Measurements from ENCODE around the gene NCAM1.

Gene NCAM1

DNA sequence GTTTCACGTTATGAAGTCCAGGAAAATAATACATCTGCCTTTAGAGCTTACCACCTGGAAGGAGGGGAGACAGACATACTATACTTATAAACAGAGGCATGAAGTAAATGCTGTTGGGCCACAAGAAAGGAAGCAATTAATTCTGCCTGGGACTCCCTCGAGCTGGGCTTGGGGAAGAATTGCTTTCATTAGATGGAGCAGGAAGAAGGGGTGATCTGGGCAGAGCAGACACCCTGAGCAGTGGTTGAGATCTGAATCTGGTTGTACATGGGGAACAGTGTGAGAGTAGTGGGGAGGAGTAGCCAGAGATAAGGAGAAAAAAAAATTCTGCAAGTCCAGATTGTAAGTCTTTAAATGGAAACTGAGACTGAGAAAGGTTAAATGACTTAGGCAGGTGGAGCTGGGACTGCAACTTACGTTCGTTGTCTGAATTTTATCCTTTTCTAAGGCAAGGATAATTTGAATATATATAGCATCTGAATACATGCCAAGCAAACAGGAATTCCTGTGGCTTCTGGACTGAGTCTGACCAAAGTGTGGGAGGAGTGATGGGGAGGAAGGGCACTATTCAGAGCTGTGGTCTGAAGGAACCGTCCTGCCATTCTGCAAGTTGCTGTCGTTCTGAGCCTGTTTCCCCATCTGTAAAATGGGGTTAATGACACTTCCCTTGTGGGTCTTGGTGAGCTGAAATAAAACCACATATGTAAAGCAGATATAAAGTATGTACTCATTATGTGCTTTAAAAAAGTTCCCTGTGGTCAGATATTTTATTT, 7.9 kb downstream of the NCAM1 start:
- DNase-seq (ENCODE audit: low spot score): no peak

DNA sequence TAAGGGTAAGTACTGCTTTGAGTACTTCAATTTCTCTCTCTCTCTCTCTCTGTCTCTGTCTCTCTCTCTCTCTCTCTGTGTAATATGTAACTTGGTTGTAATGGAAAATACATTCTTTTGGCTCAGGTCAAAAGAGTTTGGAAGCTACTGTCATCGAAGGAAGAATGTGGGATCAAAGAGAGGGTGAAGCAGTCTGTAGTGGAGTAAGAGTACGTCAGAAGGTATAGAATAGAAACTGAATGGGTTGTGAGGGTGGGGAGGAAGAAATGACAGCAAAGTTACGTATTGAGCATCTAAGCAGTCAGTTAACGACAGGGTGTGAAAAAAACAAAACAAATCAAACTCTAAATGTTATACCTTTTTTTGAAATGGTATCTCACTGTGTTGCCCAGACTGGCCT, 10.0 kb downstream of the NCAM1 start:
- no peak for DNase-seq (ENCODE audit: low spot score)

DNA sequence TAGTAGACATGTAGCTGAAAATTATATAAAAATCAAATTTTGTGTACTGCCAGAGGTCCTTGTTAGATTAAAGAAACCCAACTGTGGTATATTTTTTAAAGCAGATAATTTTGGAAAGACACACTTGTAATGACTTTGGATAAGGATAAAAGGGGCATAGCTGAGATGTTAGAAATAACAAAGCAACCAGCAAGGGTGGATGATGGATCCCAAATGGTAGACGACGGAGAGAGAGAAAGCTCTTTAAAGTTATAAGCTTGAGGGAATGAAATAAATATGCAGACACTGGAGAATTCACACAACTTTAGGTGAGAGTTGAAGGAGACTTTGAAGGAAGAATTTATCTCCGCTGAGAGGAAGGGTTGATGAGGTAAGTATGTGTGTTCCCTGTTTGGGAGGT, 10.6 kb downstream of the NCAM1 start:
- no peak for DNase-seq (ENCODE audit: low spot score)

DNA sequence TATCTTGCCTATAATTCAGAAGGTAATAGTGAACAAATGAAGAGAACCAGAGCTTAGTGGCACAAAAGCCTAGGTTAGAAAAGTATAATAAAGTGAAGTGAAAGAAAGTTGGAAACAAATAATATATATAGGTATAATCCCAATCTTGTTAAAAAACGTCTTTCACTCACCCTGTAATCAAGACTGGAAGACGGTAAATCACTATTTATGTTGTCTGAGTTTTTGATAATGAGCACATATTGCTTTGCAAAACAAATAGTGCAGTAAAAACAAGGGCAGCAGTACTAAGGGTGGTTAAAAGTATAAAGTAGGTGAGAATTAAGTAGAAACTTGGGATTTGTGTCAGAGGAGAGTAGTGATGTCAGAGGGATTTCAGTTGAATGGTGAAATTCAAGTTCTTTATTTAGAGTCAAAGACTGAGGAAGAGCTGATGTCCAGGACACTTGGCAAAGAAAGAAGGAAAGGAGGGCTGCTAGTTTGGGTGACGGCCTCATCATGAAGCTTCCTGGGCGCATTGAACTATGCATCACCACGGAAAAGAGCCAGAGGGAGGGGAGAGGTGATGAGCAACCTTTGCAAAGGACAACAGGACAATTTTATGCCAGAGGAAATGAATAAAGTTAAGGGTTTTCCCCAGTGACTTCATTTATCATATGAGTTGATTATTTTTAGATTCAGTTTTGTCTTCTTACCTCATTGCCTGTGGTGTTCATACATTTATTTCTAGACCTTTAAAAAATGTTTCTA, 11.4 kb downstream of the NCAM1 start:
- no peak for DNase-seq (ENCODE audit: low spot score)

DNA sequence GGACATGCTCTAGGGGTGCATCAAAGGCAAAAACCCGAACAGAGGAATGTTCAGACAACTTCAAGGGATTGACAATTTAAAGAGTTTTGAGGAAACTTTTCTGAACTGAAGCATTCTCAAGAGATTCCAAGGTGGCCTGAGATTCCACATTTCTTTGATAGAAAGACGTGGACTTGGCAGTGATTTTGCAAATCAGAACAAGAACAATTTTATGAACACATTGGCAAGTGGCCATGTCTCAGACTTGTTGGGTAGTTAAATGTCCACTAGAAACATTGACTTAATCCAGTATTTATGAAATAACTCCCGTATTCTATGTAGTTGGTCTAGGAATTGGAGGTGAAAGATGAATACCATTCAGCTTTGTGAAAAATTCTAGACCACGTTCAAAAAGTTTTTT, 13.8 kb downstream of the NCAM1 start:
- no peak for DNase-seq (ENCODE audit: low spot score)

DNA sequence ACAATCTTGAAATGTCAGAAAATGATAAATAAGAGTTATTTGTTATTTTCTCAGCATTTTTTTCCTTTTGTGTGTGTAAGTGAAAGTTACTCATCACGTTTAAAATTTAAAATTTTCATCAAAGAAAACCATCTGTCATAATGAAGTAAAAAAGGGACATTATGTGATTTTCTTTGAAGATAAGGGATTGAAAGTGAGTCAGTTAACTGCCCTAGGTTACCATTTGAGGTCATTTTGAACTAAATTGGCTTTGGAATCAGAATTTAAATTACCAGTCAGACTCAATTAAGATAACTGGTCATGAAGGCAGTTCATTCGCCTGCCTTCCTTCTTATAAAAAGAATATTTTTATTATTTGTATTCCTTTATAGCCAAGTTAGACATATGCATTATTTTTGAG, 14.3 kb downstream of the NCAM1 start:
- no peak for DNase-seq (ENCODE audit: low spot score)

DNA sequence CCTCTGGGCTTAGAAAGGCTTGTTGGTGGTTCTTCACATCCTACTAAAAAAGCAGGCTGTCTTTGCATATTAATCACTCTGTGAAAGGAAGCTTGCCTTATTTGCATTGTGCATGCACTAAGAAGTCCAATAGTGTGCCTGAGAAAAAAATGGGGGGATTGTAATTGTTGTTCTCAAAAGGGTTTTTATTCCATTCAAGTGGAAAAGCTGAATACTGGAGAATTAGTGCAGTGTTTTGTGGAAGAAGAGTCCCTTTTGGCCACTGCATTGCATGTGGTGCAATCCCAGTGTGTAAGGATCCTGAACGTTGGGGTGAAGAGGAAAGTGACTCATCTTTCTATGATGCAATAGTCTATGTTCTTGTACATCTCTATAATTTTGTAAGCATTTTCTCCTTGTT, 16.5 kb downstream of the NCAM1 start:
- no peak for DNase-seq (ENCODE audit: low spot score)

DNA sequence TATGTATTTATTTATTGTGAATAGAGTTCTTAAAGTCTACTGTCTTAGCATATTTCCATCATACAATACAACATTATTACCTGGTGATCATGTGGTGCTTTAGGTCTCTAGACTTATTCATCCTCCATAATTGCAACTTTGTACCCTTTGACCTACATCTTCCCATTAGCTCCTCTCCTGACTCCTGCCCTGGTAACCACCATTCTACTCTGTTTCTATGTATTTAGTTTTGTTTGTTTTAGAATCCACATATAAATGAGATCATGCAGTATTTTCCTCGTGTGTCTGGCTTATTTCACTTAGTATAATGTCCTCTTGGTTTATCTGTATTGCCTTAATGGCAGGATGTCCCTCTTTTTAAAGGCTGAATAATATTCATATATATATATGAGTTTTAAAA, 22.7 kb downstream of the NCAM1 start:
- no peak for DNase-seq (ENCODE audit: low spot score)

DNA sequence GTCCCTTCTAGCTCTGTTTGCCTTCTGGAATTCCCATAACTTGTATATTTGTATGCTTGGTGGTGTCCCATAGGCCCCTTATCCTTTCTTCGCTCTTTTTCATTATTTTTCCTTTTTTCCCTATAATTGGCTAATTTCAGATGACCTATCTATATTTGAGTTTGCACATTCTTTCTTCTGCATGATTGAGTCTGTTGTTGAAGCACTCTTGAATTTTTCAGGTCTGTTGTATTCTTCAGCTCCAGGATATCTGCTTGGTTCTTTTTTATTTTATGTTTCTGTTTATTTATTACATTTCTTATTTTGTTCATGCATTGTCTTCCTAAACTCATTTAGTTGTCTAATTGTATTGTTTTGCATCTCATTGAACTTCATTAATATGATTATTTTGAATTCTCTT, 28.0 kb downstream of the NCAM1 start:
- DNase-seq (ENCODE audit: low spot score): no peak

DNA sequence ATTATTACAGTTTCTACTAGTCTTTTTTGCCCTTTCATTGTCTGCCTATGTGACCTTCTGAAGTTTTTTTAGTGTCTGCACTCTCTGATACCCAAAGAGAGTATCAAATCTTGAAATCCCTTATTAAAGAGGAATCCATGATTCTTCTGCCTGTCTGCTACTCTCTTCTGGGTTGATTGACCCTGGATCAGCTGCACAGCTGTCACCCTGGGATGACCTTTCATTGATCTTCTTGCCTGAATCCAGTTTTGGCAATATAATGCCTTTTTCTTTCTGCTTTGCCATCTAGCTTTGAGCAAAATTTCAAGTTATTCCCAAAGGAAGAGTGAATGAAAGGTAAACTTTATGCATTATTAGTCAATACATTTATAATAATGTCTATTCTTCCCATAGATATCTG, 32.6 kb downstream of the NCAM1 start:
- no peak for DNase-seq (ENCODE audit: low spot score)

DNA sequence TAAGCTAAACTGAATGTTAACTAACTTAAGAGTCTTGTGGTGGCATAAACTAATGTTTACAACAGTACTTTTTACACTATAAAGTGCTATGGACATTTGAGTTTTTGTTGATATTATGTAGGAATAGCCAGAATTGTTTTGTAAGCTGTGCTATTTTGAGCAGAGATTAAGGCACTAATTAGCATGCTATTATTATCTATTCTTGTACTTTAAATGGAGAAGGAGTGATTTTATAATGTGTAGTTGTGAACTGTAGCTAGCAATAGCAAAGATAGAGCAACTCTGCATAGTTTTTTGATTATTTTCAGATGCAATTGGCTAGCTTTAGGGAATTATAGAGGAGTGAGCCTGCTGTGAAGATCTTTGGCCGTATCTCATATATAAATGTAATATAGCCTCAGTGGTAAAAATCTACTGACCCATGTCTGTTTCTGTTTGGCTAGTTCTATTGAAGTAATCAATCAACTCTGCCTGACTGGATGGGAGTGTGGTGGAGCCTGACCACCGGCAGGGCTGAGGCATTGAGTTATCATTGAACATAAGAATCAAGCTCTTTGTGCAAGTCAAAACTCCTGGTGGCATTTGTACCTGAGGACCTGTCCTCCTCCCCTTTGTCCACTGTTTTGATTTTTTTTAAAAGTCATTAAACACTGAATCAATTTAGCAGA, 34.3 kb downstream of the NCAM1 start:
- no peak for DNase-seq (ENCODE audit: low spot score)

DNA sequence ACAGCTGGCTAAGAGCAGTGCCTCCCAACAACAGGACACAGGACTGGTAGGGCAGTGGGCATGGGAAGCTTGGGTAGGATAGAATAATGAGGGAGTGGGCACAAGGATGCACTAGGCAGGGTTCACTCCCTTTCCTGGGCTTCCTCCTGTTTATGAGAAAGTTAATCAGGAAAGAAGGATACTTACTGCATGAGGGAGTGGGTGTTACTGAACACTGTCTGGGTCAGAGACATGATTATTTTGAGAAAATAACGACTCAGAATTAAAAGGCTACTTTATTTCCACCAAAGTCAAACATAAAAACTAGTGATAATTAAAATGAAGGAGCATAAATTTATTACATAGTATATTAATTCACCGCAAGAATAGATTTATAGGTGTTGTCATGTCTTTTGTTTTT, 35.8 kb downstream of the NCAM1 start:
- DNase-seq (ENCODE audit: low spot score): no peak

DNA sequence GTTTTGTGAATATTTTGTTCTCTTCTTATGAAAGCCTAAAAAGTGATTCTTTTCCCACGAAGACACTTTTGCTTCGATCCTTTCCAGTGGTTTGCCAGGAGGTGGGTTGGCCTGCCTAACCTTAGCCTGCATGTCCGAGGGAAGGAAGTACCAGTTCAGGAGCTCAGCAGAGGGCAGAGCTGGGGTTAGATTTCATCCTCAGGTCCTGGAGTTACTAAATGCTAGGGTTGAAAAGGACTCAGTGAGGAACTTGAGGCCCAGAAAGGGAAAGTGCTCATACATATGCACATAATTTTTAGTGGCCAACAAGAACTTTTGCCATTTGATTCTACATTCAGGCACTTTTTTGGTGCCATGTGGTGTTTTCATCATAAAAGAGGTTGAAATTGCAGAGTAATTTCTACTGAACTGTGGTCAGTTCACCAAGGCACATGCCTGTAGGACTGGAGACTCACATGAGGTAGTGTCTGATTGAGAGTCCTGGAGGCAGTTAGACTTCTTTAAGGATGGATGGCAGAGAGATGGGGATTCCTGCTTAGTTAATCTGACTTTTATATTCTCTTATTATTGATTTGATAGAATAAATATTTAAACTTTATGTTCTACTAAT, 36.7 kb downstream of the NCAM1 start:
- no peak for DNase-seq (ENCODE audit: low spot score)

DNA sequence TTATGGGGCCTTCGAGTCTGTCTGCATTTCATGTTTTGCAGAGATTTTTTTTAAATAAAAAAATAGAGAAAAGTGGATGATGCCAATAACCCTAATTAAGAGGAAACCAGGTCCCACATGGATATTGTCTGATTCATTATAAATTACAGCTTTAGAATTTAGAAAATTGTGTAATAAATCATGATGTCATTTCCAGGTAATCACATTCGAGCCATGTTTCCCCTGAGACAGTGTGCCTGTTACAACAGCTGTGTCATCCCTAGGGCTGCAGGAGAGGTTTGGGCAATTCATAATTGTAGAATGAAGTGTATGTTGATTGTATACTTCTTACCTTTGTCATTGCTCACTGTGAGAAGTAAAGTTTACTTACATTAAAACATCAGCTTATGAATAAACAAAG, 38.3 kb downstream of the NCAM1 start:
- DNase-seq (ENCODE audit: low spot score): no peak

DNA sequence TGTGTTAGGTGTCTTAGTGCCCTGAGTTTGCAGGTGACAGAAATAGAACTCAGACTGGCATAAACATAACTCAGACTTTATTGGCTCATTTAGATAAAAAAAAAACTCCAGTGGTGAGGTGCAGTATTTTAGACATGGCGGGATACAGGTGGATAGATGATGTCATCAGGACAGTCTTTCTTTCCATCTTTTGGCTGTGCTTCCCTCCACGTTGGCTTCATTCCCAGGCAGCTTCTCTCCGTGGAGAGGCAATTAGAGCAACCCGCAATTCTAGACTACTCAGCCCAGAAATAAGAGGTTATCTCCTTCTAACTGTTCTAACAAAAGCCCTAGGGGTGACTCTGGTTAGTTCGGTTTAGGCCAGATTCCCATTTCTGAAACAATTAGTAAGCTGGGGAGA, 40.5 kb downstream of the NCAM1 start:
- no peak for DNase-seq (ENCODE audit: low spot score)

DNA sequence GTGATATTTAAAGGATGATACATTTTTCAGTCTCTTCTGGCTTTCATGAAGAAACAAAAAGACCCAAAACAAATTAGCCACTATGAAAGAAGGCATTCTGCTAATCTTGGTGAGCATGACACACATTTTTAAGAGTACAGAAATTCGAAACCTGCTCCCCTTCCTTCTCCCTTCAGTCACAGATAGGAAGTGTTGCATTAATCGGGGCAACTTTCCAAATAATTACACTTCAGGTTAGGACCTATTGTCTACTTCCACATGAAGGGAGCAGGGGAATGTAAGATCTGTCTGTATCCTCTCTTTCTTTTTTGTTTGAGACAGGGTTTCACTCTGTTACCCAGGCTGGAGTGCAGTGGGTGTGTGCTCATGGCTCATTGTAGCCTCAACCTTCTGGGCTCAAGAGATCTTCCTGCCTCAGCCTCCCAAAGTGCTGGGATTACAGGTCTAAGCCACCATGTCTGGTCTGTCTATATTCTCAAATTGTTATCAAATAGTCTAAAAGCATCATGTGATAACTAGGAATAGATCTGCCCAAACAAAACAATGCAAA, 45.8 kb downstream of the NCAM1 start:
- DNase-seq (ENCODE audit: low spot score): no peak

DNA sequence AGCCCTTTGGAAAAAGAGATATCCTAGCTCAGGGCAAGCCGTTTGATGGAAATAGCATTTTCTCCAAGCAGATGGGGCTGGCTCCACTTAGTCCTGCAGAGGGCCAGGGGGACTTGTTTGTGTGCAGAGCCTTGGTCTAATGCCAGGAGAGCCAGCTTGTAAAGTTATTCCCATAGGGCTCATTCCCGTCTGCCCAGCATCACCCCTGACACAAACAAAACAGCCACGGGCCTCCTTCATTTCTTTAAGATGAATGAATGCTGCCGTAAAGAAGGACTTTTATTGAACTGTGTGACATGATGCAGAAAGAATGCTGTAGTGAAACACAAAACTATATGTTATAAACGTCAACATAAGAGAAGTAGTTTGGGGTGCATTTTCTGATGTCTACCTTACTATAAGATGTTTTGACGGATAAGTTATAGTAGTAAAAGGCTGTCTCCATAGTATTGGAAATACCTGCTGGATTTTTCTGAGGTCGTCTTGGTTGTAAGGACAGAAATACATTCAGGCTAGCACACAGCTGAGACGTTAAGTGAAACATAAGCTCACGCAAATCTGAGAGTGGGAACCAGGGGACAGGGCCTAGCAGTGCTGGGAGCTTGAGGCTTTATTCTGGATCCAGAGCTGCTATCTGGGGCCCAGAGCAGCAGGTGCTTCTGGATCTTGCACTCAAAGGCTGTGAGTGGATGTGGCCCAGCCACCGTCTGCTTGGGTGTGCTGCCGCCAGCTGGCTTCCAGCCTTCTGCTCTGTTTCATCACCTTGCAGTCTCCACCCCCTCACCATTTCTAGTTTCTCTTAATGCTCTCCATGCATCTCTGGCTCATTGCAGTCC, 53.3 kb downstream of the NCAM1 start:
- no peak for DNase-seq (ENCODE audit: low spot score)

DNA sequence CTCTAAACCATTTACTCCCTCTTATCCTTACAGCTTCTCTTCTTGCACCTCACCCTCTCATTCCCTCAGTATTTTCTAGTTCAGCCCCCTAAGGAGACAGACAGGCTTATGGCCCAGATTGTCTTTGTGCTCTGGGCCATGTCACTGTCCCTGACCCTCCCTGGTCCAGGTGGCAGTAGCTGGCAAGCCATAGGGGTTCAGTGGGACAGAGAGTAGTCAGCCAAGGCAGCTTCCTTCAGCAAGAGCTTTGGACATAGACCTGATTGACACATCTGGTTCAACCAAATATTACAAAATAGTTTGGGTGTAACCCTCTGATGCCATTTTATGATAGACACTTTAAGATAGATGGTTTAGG, 53.9 kb downstream of the NCAM1 start:
- DNase-seq (ENCODE audit: low spot score): no peak

DNA sequence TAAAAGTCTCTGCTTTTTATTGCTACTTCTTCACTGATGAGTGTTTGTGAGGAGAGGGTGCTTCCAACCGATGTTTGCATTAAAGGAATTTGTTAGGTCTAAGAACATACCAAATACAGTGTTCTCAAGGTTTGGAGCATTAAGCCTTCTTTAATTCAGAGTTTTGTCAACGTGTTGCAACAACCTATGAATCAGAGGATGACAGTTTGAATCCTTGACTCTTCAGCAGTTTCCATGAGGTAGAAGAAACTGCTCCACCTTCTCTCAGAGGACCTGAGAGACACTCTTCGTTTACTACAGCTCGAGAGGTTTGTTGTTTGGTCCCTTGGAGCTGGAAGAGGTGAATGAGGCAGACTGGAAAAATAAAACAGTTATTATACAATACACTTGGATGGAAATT, 55.7 kb downstream of the NCAM1 start:
- no peak for DNase-seq (ENCODE audit: low spot score)

DNA sequence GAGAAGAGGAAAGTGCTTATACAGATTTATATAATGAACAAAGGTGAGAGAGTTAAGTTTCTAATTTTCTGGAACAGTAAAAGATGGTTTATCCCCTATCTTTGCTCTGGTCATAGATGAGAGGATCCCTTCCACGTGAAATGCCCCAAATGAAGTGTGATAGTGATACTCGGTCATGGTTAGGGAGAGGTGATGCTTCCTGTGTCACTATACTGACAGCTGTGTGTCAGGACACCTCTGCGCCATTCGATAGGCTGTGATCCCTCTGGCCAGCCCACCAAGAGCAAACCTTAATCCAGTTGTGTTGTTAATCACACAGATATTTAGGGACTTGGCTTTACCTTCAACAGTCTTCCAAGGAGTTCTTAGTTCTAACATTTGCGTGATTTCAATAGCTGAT, 57.7 kb downstream of the NCAM1 start:
- no peak for DNase-seq (ENCODE audit: low spot score)

DNA sequence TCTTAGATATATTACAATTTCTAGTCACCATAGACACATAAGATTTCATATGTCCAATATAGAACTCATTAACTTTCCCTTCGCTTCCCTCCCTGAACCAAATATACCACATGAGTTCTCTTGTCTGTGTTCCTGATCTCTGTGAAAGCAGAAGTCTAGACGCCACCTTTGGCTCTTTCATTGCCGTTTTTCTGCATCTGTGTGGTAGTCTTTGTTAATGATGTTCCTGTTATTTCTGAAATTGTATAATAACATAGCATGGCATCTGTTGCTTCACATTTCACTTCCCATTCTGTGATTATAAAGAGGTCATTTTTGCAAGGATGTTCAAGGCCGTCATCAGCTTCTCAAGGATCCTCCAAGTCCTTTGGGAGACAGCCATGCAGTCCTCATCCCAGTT, 58.5 kb downstream of the NCAM1 start:
- no peak for DNase-seq (ENCODE audit: low spot score)

DNA sequence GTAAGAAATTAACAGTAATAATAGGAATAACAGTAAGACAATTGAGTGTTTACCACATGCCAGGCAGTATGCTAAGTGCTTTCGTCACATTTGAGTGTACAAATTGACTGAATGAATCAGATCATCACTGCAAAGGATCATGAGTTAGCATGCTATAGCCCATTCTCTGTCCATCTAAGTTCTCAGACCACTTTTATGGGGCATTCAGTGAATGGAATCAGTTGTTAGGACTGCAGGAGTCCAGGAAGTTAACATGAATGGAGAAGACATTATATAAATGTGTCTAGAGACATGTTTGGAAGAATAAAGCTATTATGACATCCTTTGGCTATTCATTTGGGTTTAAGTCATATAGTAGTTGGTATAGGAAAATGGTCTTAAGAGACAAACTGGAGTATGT, 59.9 kb downstream of the NCAM1 start:
- DNase-seq (ENCODE audit: low spot score): no peak

Measured in germinal center (tissue), 1 donor.